IPS-18c (cell line): ENCODE data around the gene RAPGEF1.

ENCODE experiments used
- H3K4me3 ChIP-seq: 2 replicates; pipeline ENCODE4 v1.7.0; 2013; ENCODE audit warnings: low read depth, mild to moderate bottlenecking, low read length, moderate library complexity; ENCODE audit not compliant: insufficient read depth
- H3K9me3 ChIP-seq: one replicate; pipeline ENCODE4 v1.6.1; 2013; ENCODE audit warnings: mild to moderate bottlenecking, low read length, moderate library complexity; ENCODE audit not compliant: control insufficient read depth, insufficient read depth

Gene RAPGEF1

GRCh38 chr9:131543141-131543540 is 196.7 kb downstream of the RAPGEF1 start:
- H3K9me3 ChIP-seq = peaks cover 4% of the 10 kb centered on the region
- no peak overlapping the region for H3K4me3 ChIP-seq

- H3K4me3 ChIP-seq = no peak overlapping the region
Observed at GRCh38 chr9:131539223-131539923, 200.5 kb downstream of the RAPGEF1 start.

GRCh38 chr9:131537946-131538345 is 201.9 kb downstream of the RAPGEF1 start:
- H3K4me3 ChIP-seq = no peak overlapping the region
- no peaks in the 10 kb centered on the region for H3K9me3 ChIP-seq

More at GRCh38 chr9:131539223-131539923, 200.5 kb downstream of the RAPGEF1 start:
- peaks cover 4% of the 10 kb centered on the region for H3K9me3 ChIP-seq

- no peak overlapping the region for H3K4me3 ChIP-seq
Observed at GRCh38 chr9:131534721-131535237, 205.1 kb downstream of the RAPGEF1 start.

GRCh38 chr9:131530920-131531832 is 208.7 kb downstream of the RAPGEF1 start, which contains the start of gene UCK1:
TSS of gene UCK1 (minus strand) at chr9:131531263. CDS start at chr9:131531174, 89 bp downstream.
- H3K4me3 ChIP-seq = peak within 1 kb of the TSS; percentile 81
- no peaks in the 10 kb centered on the region for H3K9me3 ChIP-seq

More at GRCh38 chr9:131534721-131535237, 205.1 kb downstream of the RAPGEF1 start:
- no peaks in the 10 kb centered on the region for H3K9me3 ChIP-seq

- Histone ChIP-seq H3K4me3 (peak overlapping the region; percentile 81), H3K9me3 (no peaks in the 10 kb centered on the region)
Observed at GRCh38 chr9:131530546-131530919, 209.3 kb downstream of the RAPGEF1 start.

GRCh38 chr9:131529597-131530545 is 210.0 kb downstream of the RAPGEF1 start:
- Histone ChIP-seq H3K4me3 (peak overlapping the region; percentile 81), H3K9me3 (no peaks in the 10 kb centered on the region)

- no peak overlapping the region for H3K4me3 ChIP-seq
- H3K9me3 ChIP-seq = no peaks in the 10 kb centered on the region
Observed at GRCh38 chr9:131528886-131529505, 210.9 kb downstream of the RAPGEF1 start.

- no peaks in the 10 kb centered on the region for H3K9me3 ChIP-seq
- no peak overlapping the region for H3K4me3 ChIP-seq
Observed at GRCh38 chr9:131528186-131528585, 211.7 kb downstream of the RAPGEF1 start.
